Activated CD4-positive, alpha-beta memory T cell treated with anti-CD3 and anti-CD28 coated beads for 36 hours (primary cell): ENCODE measurements around the gene NLGN2. TPM values are rescaled to one million over a fixed set of nuclear protein-coding genes. Genes with fewer than 3 reads are reported as not detected.
A peak's percentile ranks its signal among the peaks of the same experiment; 100 is the strongest.

Source experiments
- CTCF ChIA-PET: fragments of 350-600 bp; sonication (Branson Sonifier 250); formaldehyde crosslinking; loops from one replicate; lab custom pipeline; 2021; ENCODE audit warnings: antibody characterized with exemption, inconsistent platforms; lab: Charles Lee
- POLR2A ChIA-PET: fragments of 350-600 bp; sonication (Branson Sonifier 250); formaldehyde crosslinking; loops from one replicate; lab custom pipeline; 2021; ENCODE audit warnings: antibody characterized with exemption; lab: Charles Lee
- DNase-seq: peaks from one replicate; pipeline ENCODE4 v3.0.0-alpha.2; 2020
- H3K27ac Mint-ChIP-seq: one replicate; pipeline ENCODE4 v1.8.0; 2021; ENCODE audit warnings: mixed read lengths
- H3K27me3 Mint-ChIP-seq: one replicate; pipeline ENCODE4 v1.8.0; 2021; ENCODE audit warnings: mixed read lengths
- H3K36me3 Mint-ChIP-seq: one replicate; pipeline ENCODE4 v1.8.0; 2021; ENCODE audit warnings: mixed read lengths
- H3K4me1 Mint-ChIP-seq: one replicate; pipeline ENCODE4 v1.8.0; 2021; ENCODE audit warnings: low read depth, mixed read lengths
- H3K4me3 Mint-ChIP-seq: one replicate; pipeline ENCODE4 v1.8.0; 2021; ENCODE audit warnings: mild to moderate bottlenecking, mixed read lengths
- H3K9me3 Mint-ChIP-seq: one replicate; pipeline ENCODE4 v1.8.0; 2021; ENCODE audit warnings: mixed read lengths
- intact Hi-C: fragments of 100-400 bp; cut with micrococcal nuclease; formaldehyde crosslinking; loops from one replicate; pipeline ENCODE4 v1.15.1; 2023
- total RNA-seq, 2 experiments: library from RNA; stranded (reverse); gene quantifications; one replicate each; pipeline ENCODE4 v1.2.3, GENCODE V29; 2021

Gene NLGN2
- total RNA-seq, 2 experiments from 2014 or later, result 9.0 to 9.9 TPM

- intact Hi-C loops, result no loop called here
- Mint-ChIP-seq H3K4me1 (peaks cover 6% of the 10 kb centered on the region), H3K4me3 (no peak within 1 kb of the TSS), H3K9me3 (peaks cover 5% of the 10 kb centered on the region), H3K36me3 (no peaks in the 10 kb centered on the region), H3K27ac (no peak within 1 kb of the TSS), H3K27me3 (peaks cover 30% of the 10 kb centered on the region)
- DNase-seq, result no peak
- POLR2A ChIA-PET, result interaction anchor here (0.9 kb wide), 1 partner anchor 10 kb away, joined by 3 read pairs; no protein-coding TSS in a partner anchor
- CTCF ChIA-PET, result interaction anchor here (1.3 kb wide), 1 partner anchor 25 kb away, joined by 3 read pairs; no protein-coding TSS in a partner anchor
Observed at GRCh38 chr17:7380855-7381683, 26.6 kb upstream of the NLGN2 start, which contains the start of gene TNK1. Gene TNK1 (plus strand): TSS chr17:7381089. CDS start chr17:7382927, 1,838 bp downstream.

- no peak for DNase-seq
- intact Hi-C loops, result no loop called here
- Mint-ChIP-seq H3K27ac (no peak overlapping the region), H3K4me3 (peak overlapping the region; percentile 3), H3K36me3 (no peaks in the 10 kb centered on the region), H3K9me3 (peaks cover 5% of the 10 kb centered on the region), H3K4me1 (peaks cover 6% of the 10 kb centered on the region), H3K27me3 (peaks cover 29% of the 10 kb centered on the region)
- ChIA-PET CTCF (interaction anchor here (0.7 kb wide), 1 partner anchor 21 kb away, joined by 3 read pairs; the partner anchor contains the start of gene TMEM256), POLR2A (interaction anchor here (1.0 kb wide), 1 partner anchor 131 kb away, joined by 3 read pairs; no protein-coding TSS in a partner anchor)
Observed at GRCh38 chr17:7382901-7383300, 24.7 kb upstream of the NLGN2 start.

- Mint-ChIP-seq H3K9me3 (peaks cover 5% of the 10 kb centered on the region), H3K36me3 (no peaks in the 10 kb centered on the region), H3K27me3 (peaks cover 29% of the 10 kb centered on the region), H3K4me1 (peaks cover 6% of the 10 kb centered on the region), H3K27ac (no peak overlapping the region), H3K4me3 (peak overlapping the region; percentile 17)
- intact Hi-C loops, result no loop called here
- CTCF ChIA-PET, result interaction anchor here (0.7 kb wide), 1 partner anchor 20 kb away, joined by 3 read pairs; the partner anchor contains the start of gene TMEM256
- POLR2A ChIA-PET, result interaction anchor here (0.5 to 1.0 kb wide), 2 partner anchors 130 to 297 kb away, joined by 3 read pairs; no protein-coding TSS in a partner anchor
- no peak for DNase-seq
Observed at GRCh38 chr17:7383371-7383741, 24.3 kb upstream of the NLGN2 start.

GRCh38 chr17:7383742-7384488 is 23.7 kb upstream of the NLGN2 start:
- Mint-ChIP-seq H3K27me3 (peaks cover 29% of the 10 kb centered on the region), H3K4me3 (peak overlapping the region; percentile 74), H3K9me3 (peaks cover 5% of the 10 kb centered on the region), H3K4me1 (peaks cover 6% of the 10 kb centered on the region), H3K27ac (peak overlapping the region; percentile 61), H3K36me3 (no peaks in the 10 kb centered on the region)
- peak; percentile 84 for DNase-seq
- POLR2A ChIA-PET, result interaction anchor here (0.5 to 0.8 kb wide), 3 partner anchors 20 to 296 kb away, joined by 3 to 4 read pairs (median 3); partner anchors contain the start of gene TMEM256
- intact Hi-C loops, result no loop called here
- CTCF ChIA-PET, result interaction anchor here (0.7 to 1.6 kb wide), 5 partner anchors 12 to 88 kb away, joined by 3 to 4 read pairs (median 3); partner anchors contain the start of gene TMEM256

- Mint-ChIP-seq H3K4me3 (peak overlapping the region; percentile 74), H3K27ac (peak overlapping the region; percentile 61), H3K9me3 (no peaks in the 10 kb centered on the region), H3K27me3 (peaks cover 23% of the 10 kb centered on the region), H3K36me3 (peaks cover 3% of the 10 kb centered on the region), H3K4me1 (peaks cover 9% of the 10 kb centered on the region)
- ChIA-PET POLR2A (interaction anchor here (0.7 to 0.8 kb wide), 2 partner anchors 20 to 36 kb away, joined by 3 to 4 read pairs; partner anchors contain the start of gene TMEM256), CTCF (interaction anchor here (0.9 to 1.6 kb wide), 4 partner anchors 12 to 88 kb away, joined by 3 to 4 read pairs (median 3); partner anchors contain the start of gene TMEM256)
- intact Hi-C loops, result no loop called here
- DNase-seq, result no peak
Observed at GRCh38 chr17:7384489-7385081, 23.1 kb upstream of the NLGN2 start.

- ChIA-PET CTCF (interaction anchor here (1.6 kb wide), 1 partner anchor 33 kb away, joined by 9 read pairs; no protein-coding TSS in a partner anchor), POLR2A (interaction anchor here (0.6 to 1.4 kb wide), 3 partner anchors 13 to 59 kb away, joined by 3 to 4 read pairs (median 3); partner anchors contain the start of gene TMEM256)
- H3K9me3 Mint-ChIP-seq, result no peaks in the 10 kb centered on the region
- intact Hi-C loops, result no loop called here
- peaks cover 28% of the 10 kb centered on the region for H3K4me1 Mint-ChIP-seq
- H3K4me3 Mint-ChIP-seq, result no peak overlapping the region
- H3K27ac Mint-ChIP-seq, result no peak overlapping the region
- no peak for DNase-seq
- H3K27me3 Mint-ChIP-seq, result no peaks in the 10 kb centered on the region
- H3K36me3 Mint-ChIP-seq, result peaks cover 28% of the 10 kb centered on the region
Observed at GRCh38 chr17:7388856-7389255, 18.8 kb upstream of the NLGN2 start.

GRCh38 chr17:7389924-7390910 is 17.4 kb upstream of the NLGN2 start:
- POLR2A ChIA-PET, result interaction anchor here (1.4 kb wide), 1 partner anchor 13 kb away, joined by 4 read pairs; the partner anchor contains the start of gene TMEM256
- DNase-seq, result no peak
- CTCF ChIA-PET, result interaction anchor here (1.6 kb wide), 1 partner anchor 34 kb away, joined by 9 read pairs; no protein-coding TSS in a partner anchor
- no peak overlapping the region for H3K27ac Mint-ChIP-seq
- no peak overlapping the region for H3K4me3 Mint-ChIP-seq
- H3K4me1 Mint-ChIP-seq, result peaks cover 29% of the 10 kb centered on the region
- peaks cover 28% of the 10 kb centered on the region for H3K36me3 Mint-ChIP-seq
- H3K9me3 Mint-ChIP-seq, result no peaks in the 10 kb centered on the region
- no peaks in the 10 kb centered on the region for H3K27me3 Mint-ChIP-seq
- intact Hi-C loops, result loop anchor here (5.0 kb wide), 1 partner anchor 108 kb away; the partner anchor contains the start of gene SLC2A4

- Mint-ChIP-seq H3K9me3 (no peaks in the 10 kb centered on the region), H3K27ac (peak overlapping the region; percentile 75), H3K36me3 (peaks cover 28% of the 10 kb centered on the region), H3K4me3 (no peak overlapping the region), H3K27me3 (no peaks in the 10 kb centered on the region), H3K4me1 (peaks cover 29% of the 10 kb centered on the region)
- ChIA-PET POLR2A (no interaction called here), CTCF (no interaction called here)
- no peak for DNase-seq
- intact Hi-C loops, result loop anchor here (5.0 kb wide), 1 partner anchor 109 kb away; the partner anchor contains the start of gene SLC2A4
Observed at GRCh38 chr17:7391307-7391706, 16.3 kb upstream of the NLGN2 start.

- H3K4me3 Mint-ChIP-seq, result peak overlapping the region; percentile 95
- POLR2A ChIA-PET, result no interaction called here
- CTCF ChIA-PET, result interaction anchor here (1.2 to 2.1 kb wide), 2 partner anchors 43 to 44 kb away, joined by 6 to 9 read pairs; no protein-coding TSS in a partner anchor
- no peaks in the 10 kb centered on the region for H3K27me3 Mint-ChIP-seq
- peak overlapping the region; percentile 67 for H3K27ac Mint-ChIP-seq
- H3K9me3 Mint-ChIP-seq, result no peaks in the 10 kb centered on the region
- peaks cover 28% of the 10 kb centered on the region for H3K36me3 Mint-ChIP-seq
- intact Hi-C loops, result loop anchor here (5.0 kb wide), 1 partner anchor 111 kb away; the partner anchor contains the start of gene SLC2A4
- peaks cover 29% of the 10 kb centered on the region for H3K4me1 Mint-ChIP-seq
- DNase-seq, result no peak
Observed at GRCh38 chr17:7392696-7393612, 14.7 kb upstream of the NLGN2 start.
